ENCODE measurements around the gene IPCEF1. TPM values are rescaled to one million over a fixed set of nuclear protein-coding genes. Genes with fewer than 3 reads are reported as not detected.

IPCEF1 gene
- total RNA-seq, 1 donor from 2014 or later, result 0.61 TPM

- Mint-ChIP-seq H3K4me1 (ENCODE audit: low read depth, unreplicated experiment) (no peaks in the 10 kb centered on the region), H3K36me3 (ENCODE audit: unreplicated experiment) (no peaks in the 10 kb centered on the region), H3K27ac (ENCODE audit: unreplicated experiment) (no peak overlapping the region), H3K9me3 (ENCODE audit: unreplicated experiment) (peaks cover 3% of the 10 kb centered on the region), H3K4me3 (ENCODE audit: unreplicated experiment) (no peak overlapping the region), H3K27me3 (ENCODE audit: unreplicated experiment) (no peaks in the 10 kb centered on the region)
- TF ChIP-seq CTCF (IDR thresholded peaks at IDR 0.05; ENCODE audit: partially characterized antibody, unreplicated experiment), result no peak
- DNase-seq, result no peak
Measured at GRCh38 chr6:154301086-154301625, 55.4 kb downstream of the IPCEF1 start.

- no peak overlapping the region for H3K4me3 Mint-ChIP-seq (ENCODE audit: unreplicated experiment)
- H3K9me3 Mint-ChIP-seq (ENCODE audit: unreplicated experiment), result no peaks in the 10 kb centered on the region
- H3K4me1 Mint-ChIP-seq (ENCODE audit: low read depth, unreplicated experiment), result no peaks in the 10 kb centered on the region
- TF ChIP-seq CTCF (IDR thresholded peaks at IDR 0.05; ENCODE audit: partially characterized antibody, unreplicated experiment), result no peak
- no peak for DNase-seq
- no peaks in the 10 kb centered on the region for H3K27me3 Mint-ChIP-seq (ENCODE audit: unreplicated experiment)
- H3K36me3 Mint-ChIP-seq (ENCODE audit: unreplicated experiment), result no peaks in the 10 kb centered on the region
- no peak overlapping the region for H3K27ac Mint-ChIP-seq (ENCODE audit: unreplicated experiment)
Measured at GRCh38 chr6:154298297-154298696, 58.3 kb downstream of the IPCEF1 start.

- Mint-ChIP-seq H3K9me3 (ENCODE audit: unreplicated experiment) (no peaks in the 10 kb centered on the region), H3K4me3 (ENCODE audit: unreplicated experiment) (no peak overlapping the region), H3K4me1 (ENCODE audit: low read depth, unreplicated experiment) (no peaks in the 10 kb centered on the region), H3K36me3 (ENCODE audit: unreplicated experiment) (no peaks in the 10 kb centered on the region), H3K27me3 (ENCODE audit: unreplicated experiment) (no peaks in the 10 kb centered on the region), H3K27ac (ENCODE audit: unreplicated experiment) (no peak overlapping the region)
- DNase-seq, result no peak
- TF ChIP-seq CTCF (IDR thresholded peaks at IDR 0.05; ENCODE audit: partially characterized antibody, unreplicated experiment), result no peak
Measured at GRCh38 chr6:154297721-154298120, 58.9 kb downstream of the IPCEF1 start.

- H3K4me1 Mint-ChIP-seq (ENCODE audit: low read depth, unreplicated experiment), result no peaks in the 10 kb centered on the region
- no peaks in the 10 kb centered on the region for H3K9me3 Mint-ChIP-seq (ENCODE audit: unreplicated experiment)
- H3K36me3 Mint-ChIP-seq (ENCODE audit: unreplicated experiment), result no peaks in the 10 kb centered on the region
- no peak overlapping the region for H3K4me3 Mint-ChIP-seq (ENCODE audit: unreplicated experiment)
- no peak for DNase-seq
- no peak overlapping the region for H3K27ac Mint-ChIP-seq (ENCODE audit: unreplicated experiment)
- no peak for TF ChIP-seq CTCF (IDR thresholded peaks at IDR 0.05; ENCODE audit: partially characterized antibody, unreplicated experiment)
- no peaks in the 10 kb centered on the region for H3K27me3 Mint-ChIP-seq (ENCODE audit: unreplicated experiment)
Measured at GRCh38 chr6:154297210-154297609, 59.4 kb downstream of the IPCEF1 start.

GRCh38 chr6:154295733-154296132 lies 60.9 kb downstream of the IPCEF1 start:
- H3K9me3 Mint-ChIP-seq (ENCODE audit: unreplicated experiment), result no peaks in the 10 kb centered on the region
- no peaks in the 10 kb centered on the region for H3K27me3 Mint-ChIP-seq (ENCODE audit: unreplicated experiment)
- no peak overlapping the region for H3K27ac Mint-ChIP-seq (ENCODE audit: unreplicated experiment)
- H3K4me3 Mint-ChIP-seq (ENCODE audit: unreplicated experiment), result no peak overlapping the region
- H3K36me3 Mint-ChIP-seq (ENCODE audit: unreplicated experiment), result no peaks in the 10 kb centered on the region
- TF ChIP-seq CTCF (IDR thresholded peaks at IDR 0.05; ENCODE audit: partially characterized antibody, unreplicated experiment), result no peak
- H3K4me1 Mint-ChIP-seq (ENCODE audit: low read depth, unreplicated experiment), result no peaks in the 10 kb centered on the region
- DNase-seq, result no peak

Measured in glutamatergic neuron (in vitro differentiated cells).